GM18519 (cell line): ENCODE data around the gene CT47B1.
"Not testable (repeated sequence)": the region's sequence is repeated elsewhere in the genome, so short reads cannot be mapped to it uniquely, and the experiment has no call there.

Experiments used
- ATAC-seq: cut with Tn5 transposase; IDR thresholded peaks from one replicate; pipeline ENCODE4 v1.9.1; 2021; ENCODE audit warnings: mild to moderate bottlenecking, moderate library complexity; ENCODE audit not compliant: unreplicated experiment, low FRiP score

Gene CT47B1

DNA sequence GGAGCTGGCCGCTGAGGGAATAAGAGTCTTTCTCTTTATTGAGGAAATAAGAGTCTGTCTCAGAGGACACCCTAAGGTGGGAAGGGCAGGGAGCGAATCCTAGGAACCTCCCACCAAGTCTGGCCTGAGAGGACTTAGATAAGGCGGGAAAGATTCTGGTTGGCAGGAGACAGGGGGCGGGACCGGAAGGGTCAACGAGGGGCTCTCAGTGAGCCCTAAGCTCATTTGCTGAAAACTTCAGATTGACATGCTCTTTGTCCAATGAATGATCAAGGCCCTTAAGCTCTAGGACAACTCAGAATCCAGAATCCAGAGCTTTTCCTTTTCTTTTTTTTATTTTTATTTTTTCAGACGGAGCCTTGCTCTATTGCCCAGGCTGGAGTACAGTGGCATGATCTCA is at the start of gene CT47B1:
Gene CT47B1 (minus strand): TSS at position 101 of the 400 bp plus-strand sequence. CDS start 196 bp downstream, outside the sequence.
- not testable (repeated sequence) for ATAC-seq

DNA sequence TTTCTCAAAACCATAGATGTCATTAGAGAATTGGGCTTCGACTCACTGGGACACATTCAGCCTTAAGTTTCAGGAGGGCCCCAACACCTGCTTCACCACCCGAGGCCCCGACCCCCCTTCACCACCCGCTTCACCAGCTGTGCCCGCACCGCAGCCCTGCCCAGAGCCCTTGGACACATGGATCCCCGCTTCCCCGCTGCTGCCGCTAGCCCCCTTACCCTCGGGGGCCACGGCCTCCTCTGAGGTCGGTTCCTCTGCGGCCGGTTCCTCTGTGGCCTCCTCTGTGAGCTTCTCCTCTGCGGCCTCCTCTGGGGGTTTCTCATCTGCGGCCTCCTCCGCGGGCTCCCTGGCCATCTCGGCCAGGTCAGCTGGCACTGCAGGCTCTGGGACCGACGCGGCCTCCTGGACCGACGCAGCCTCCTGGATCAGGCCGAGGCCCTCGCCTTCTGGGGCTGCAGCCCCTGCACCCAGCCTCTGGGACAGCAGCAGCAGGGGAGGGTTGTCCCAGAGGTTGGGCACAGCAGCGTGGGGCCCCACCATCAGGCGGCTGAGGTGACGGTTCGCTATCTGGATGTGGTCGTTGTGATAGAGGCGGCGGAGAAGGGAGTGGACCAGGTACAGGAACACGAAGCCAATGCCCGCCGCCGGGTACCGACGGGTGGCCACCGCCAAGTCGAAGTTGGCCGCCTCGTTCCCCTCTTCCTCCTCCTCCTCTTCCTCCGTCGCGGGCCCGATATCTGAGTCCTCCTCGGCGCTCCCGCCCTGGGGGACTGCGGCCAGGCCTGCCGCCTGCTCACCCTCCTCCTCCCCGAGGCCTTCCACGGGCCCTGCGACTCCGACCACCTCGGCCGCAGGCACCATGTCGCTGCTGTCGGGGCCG is 748 bp downstream of the CT47B1 start:
- ATAC-seq = no peak

DNA sequence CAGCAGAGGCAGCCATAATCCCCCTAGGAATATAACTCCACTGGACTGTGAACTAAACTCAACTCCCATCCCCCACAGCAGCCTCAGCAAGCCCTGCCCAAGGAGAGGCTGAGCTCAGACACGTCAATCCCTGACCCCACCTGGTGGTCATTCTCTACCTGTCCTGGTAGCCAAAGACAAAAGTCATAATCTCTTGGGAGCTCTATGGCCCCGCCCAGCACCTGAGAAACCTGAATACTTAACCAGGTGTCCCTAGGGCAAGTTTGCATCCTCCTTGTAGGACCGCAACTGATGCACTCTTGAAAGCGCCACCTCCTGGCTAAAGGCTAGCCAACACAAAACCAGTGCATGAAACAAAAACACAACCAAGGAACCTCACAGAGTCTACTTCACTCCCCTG is 18.4 kb downstream of the CT47B1 start:
- ATAC-seq = no peak

DNA sequence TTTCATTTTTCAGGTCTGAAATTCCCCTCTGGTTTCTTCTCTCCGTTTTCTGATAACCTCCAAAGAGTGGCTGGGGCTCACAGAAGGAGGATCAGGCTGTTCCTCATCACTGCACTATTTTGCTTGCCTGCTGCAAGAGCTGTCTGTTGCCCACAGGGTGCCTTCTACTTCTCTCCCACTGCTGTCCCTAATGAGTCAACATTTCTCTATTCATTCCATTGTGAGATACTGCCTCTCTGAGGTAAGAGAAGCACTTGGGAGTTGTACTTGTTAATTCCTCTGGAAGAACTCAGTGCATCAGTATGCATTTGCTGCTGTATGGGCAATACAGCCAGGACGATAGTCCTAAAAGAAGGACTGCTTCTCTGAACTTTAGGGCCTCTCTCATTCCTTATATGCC is 34.8 kb downstream of the CT47B1 start:
- ATAC-seq = no peak

DNA sequence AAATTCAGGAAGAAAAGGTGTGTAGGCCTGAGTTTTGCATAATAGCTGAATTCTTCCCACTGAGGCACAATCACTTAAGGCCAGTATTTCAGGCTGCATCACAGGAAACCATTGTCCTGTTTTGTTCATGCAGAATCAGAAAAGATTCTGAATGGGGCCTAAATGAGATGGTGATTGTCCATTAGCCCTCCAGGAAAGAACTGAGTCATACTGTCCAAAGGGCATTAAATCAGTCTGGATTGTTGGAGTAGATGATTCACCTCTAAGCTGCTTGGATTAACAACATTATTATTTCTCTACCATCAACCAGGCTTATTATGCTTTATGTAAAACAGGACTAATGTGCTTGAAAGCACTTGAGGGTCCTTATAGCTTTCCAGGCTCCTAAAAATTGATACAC is 36.2 kb downstream of the CT47B1 start:
- no peak for ATAC-seq

DNA sequence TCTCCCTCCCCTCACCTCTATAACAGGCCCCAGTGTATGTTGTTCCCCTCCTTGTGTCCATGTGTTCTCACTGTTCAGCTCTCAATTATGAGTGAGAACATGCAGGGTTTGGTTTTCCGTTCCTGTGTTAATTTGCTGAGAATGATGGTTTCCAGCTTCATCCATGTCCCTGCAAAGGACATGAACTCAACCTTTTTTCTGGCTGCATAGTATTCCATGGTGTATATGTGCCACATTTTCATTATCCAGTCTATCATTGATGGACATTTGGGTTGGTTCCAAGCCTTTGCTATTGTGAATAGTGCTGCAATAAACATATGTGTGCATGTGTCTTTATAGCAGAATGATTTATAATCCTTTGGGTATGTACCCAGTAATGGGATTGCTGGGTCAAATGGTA is 48.5 kb downstream of the CT47B1 start:
- ATAC-seq = not testable (repeated sequence)

DNA sequence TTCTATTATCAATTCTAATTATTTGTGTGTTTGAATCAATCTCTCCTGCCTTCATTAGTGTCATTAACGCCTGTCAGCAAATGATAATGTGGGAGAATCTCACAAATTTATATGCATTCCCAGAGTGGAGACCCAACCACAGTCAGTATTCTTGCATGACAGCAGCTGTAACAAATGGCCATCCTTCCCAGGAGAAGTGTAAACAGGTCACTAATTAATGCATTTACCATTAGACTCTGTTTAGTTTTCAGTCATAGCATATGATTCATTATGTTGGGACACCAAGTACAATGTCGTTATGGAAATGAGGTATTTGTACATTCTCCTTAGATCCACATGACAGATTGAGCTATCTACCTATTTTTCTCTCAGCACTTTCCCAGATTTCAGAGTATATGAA is 50.5 kb downstream of the CT47B1 start:
- ATAC-seq = no peak

DNA sequence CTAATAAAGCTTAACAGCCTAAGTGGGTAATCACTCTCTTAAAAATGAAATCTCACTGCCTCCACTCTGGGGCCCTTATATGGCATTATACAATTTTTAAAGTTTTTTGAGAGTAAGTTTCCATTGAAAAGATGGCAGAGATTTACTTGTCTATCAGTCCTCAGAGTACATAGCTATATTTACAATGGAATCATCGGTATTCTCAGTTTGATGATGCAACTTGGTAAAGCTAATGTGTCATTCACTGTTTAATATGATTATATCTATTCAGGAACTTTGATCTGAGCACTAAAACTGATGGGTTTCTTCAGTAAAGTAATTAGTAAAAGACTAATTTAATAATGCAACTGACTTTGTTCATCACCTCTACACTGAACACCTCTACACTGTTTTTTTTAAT is 51.6 kb downstream of the CT47B1 start:
- no peak for ATAC-seq

DNA sequence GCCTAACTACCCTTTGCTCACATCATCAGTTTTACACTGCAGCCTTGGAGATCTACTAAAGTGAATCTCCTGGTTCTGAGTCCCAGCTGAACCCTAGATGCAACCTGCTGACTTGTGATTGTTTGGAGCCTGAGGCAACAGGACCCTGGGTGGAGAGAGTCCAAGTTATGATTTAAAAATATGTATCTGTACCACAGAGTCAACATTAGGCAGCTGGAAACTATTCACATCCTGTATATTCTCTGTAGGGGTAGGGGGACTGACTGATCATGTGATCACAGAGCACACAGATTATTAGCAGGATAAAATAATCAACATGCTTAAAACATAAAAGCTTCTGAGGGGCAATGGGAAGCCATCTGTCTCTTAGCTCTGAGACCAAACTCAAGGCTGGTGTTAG is 52.1 kb downstream of the CT47B1 start:
- no peak for ATAC-seq
